HG02885 (cell line): Measurements from ENCODE around the gene EPM2A.

Experiments used
- ATAC-seq: cut with Tn5 transposase; IDR thresholded peaks from one replicate; pipeline ENCODE4 v1.9.1; 2021; ENCODE audit warnings: mild to moderate bottlenecking; ENCODE audit not compliant: unreplicated experiment, poor library complexity

Gene EPM2A

DNA sequence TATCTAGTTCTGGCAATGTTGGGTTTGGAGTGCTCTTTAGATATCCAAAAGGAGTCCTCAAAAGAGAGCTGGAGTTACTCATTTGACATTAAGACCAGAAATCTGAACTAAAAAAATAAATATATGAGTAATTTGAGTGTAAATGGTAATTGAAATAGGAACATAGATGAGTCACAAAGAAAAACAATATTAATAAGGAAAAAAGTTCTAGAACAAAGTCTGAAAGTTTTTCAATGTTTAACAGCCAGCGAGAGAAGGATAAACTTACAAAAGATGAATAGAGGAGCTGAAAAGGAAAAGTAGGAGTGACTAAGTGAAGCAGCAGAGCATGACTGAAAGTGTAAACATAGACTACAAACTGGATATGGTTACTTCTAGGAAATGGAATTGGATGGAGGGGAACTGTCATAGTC lies 46.8 kb downstream of the EPM2A start:
- no peak for ATAC-seq

DNA sequence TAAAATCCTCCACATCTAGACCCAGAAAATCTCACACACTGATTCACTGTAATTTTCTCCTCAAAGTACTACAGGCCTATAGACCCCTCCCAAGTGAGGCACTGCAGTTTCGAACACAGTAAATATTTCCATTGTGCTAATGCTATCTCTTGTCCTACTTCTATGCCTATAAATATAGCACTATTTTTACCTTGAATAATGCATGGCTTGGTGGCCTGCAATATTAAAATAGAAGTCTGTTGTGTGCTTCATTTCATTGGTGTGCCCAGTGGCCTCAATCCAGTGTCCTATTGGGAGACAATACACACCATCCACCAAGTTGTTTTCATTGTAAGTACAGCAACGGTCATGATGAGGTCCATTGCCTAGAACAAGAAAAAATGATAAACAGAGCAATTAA lies 49.4 kb downstream of the EPM2A start:
- ATAC-seq, result no peak

DNA sequence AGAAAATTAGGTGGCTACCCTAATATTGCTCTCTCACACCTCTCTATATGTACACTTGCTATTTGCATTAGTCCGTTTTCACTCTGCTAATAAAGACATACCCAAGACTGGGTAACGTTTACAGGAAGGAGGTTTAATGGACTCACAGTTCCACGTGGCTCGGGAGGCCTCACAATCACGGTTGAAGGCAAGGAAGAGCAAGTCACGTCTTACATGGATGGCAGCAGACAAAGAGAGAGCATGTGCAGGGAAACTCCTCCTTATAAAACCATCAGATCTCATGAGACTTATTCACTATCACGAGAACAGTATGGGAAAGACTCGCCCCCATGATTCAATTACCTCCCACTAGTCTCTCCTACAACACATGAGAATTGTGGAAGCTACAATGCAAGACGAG lies 53.4 kb downstream of the EPM2A start:
- no peak for ATAC-seq

DNA sequence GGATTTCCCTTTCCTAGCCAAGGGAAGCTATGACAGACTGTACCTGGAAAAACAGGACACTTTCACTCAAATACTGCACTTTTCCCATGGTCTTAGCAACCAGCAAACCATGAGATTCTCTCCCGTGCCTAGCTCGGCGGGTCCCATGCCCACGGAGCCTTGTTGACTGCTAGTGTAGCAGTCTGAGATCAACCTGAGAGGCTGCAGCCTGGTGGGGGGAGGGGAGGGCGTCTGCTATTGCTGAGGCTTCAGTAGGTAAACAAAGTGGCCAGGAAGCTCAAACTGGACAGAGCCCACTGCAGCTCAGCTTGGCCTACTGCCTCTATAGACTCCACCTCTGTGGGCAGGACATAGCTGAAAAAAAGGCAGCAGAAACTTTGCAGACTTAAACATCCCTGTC lies 61.8 kb downstream of the EPM2A start:
- no peak for ATAC-seq

DNA sequence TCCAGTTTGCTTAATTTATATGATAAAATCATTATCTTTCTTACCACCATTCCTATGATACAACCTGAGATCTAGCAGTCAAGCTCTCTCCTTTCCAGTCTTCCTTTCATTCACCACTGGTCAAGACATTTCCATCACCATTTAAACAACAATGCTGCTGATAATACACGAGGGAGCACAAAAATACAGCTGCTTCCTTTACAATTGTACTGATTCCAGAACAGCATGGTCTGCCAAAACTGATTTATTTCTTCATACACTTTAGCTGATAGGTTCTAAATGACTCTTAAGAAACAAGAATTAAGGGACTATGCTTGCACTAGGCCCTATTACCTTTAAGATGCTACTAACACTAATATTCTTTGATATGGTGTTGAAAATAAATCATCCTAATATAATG lies 65.0 kb downstream of the EPM2A start:
- no peak for ATAC-seq

GRCh38 chr6:145669627-145670034 lies 65.7 kb downstream of the EPM2A start:
- no peak for ATAC-seq

DNA sequence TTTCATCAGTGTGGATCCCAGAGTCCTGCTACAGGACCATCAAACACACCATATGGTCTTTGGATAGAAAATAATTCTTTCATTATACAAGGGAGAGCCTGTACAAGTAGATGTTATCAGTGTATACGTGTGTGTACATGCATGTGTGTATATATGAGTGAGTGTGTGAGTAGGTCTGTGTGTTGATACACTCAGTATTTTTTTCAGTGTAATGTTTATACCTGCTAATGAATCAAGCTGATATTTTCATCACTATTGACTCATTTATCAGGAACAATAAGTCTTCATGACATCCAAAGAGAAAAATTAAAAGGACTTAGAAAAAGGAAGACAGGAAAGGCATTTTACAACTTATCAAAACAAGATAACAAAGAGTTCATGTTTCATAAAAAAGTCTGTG lies 66.5 kb downstream of the EPM2A start:
- ATAC-seq, result no peak

DNA sequence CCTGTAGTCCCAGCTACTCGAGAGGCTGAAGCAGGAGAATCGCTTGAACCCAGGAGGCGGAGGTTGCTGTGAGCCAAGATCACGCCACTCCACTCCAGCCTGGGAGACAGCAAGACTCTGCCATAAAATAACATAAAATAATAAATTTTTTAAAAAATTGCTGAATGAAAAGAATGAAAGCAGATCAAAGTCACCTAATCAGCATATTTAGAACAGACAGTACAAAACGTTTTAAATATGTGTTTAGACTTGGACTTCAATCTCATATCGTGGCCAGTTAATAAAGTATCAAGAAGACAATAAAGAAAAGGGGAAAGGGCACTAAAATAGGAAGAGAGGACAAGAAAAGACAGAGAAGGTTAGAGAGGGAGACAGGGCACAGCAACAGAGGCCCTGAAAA lies 74.6 kb downstream of the EPM2A start:
- ATAC-seq, result no peak

DNA sequence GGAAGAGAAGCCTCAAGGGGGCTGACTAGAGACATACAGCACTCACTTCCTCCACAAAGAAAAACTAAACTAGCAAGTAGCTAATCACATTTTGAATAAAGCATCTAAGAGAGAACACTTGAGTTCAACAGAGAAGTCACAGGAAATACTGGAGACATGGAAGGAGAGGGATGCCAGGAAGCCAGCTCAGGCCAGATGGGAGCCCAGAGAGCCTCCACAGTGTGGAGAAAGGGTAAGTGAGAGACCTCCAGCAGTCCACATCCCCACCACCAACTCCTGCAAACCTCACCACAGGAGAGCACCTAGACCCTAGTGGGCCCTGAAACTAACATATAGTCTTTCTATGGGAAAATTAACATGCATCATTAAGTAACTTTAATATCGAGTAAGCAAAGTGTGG lies 79.2 kb downstream of the EPM2A start:
- ATAC-seq, result no peak

- ATAC-seq, result no peak
Measured at GRCh38 chr6:145652572-145652971, 82.7 kb downstream of the EPM2A start.

GRCh38 chr6:145651988-145652387 lies 83.3 kb downstream of the EPM2A start:
- ATAC-seq, result no peak

DNA sequence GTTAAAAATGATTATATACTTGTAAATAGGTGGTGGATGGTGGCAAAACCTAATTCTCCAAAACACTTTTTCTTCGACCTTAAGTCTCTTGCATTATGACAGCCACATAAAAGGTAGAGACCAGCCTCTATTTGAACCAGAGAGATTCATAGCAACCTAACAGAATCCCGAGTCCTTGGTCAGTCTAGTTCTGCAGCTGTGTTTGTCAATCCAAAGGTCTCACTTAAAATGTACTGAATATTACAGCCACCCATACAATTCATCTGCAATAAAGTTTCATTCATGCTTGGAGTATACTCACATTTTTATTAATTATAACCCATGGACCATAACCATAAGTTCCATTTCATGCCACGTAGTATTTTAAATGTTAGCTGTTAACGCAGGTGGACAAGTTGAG lies 87.2 kb downstream of the EPM2A start:
- ATAC-seq, result no peak

- no peak for ATAC-seq
Measured at GRCh38 chr6:145647602-145648001, 87.7 kb downstream of the EPM2A start.

DNA sequence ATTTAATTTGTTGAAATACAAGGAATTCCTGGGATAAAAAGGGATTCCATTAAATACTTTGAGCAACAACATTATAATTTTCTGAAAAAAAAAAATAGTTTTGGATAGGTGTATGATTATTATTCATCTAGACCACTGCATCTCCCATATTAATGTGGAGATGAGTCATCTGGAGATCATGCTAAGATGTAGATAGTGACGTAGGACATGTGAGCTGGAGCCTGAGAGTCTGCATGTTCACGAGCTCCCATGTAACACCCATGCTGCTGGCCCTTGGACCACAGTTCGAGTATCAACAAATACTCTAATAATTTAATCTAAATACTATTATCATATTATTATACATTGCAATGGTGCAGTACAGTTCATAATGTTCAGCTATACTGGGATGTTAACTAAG lies 91.6 kb downstream of the EPM2A start:
- ATAC-seq, result no peak

GRCh38 chr6:145633981-145634627 lies 101.2 kb downstream of the EPM2A start:
- peak; percentile 91 for ATAC-seq

- no peak for ATAC-seq
Measured at GRCh38 chr6:145632971-145633370, 102.3 kb downstream of the EPM2A start.

GRCh38 chr6:145631374-145631773 lies 103.9 kb downstream of the EPM2A start:
- ATAC-seq, result no peak

DNA sequence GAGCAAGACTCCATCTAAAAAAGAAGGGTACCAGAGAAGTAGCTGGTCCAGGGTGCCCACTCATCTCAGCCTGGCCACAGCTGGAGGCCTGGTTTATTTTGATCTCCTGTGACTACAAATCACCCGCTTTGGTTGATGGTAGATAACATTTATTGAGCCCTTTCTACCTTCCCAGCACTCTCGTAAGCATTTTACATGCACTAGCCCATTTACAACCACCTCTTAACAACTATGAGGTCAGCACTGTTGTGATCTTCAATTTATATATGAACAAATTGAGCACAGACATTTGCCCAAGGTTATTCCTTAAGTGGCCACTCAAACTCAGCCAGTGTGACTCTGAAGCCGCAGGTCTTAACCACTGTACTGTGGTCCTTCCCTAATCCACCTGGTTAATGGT lies 104.7 kb downstream of the EPM2A start:
- ATAC-seq, result no peak

DNA sequence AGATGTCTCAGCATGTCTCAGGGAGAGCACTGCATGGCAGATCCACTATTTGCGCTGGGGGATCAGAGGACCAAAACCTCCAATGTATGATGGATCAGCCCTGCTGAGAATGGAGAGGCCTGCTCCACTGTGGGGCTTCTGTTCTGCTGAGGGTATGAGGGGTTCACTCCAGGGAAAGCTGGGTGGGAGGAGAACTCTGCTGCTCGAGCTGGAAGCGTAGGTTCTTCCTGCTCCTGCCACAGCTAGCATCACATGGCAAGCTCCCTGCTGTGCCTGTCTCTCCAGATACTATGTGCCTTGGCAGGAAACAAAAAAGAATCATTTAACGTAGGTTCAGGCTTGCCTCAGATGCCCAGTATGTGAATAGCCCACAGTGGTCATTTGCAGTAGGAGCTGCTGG lies 105.8 kb downstream of the EPM2A start:
- ATAC-seq, result no peak

- ATAC-seq, result no peak
Measured at GRCh38 chr6:145627451-145627850, 107.9 kb downstream of the EPM2A start.

DNA sequence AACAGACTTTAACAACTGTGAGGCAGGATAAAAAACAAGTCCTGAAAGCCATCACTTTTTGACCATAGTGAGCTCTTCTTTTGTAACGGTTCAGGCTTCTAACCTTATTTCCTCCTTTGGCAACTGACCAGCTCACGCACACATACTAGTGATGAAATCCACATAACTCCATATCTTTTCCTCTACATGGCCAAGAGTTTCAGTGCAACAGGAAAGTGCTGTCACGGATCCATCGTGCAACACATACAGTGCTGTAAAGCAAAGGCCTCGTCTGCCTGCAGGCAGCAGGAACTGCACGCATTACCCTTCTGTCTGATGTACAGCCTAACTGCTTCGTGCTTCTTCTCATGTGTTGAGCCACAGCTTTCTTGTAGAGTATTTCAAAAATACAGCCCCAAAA lies 108.5 kb downstream of the EPM2A start:
- ATAC-seq, result no peak

- ATAC-seq, result no peak
Measured at GRCh38 chr6:145623231-145623630, 112.1 kb downstream of the EPM2A start.

DNA sequence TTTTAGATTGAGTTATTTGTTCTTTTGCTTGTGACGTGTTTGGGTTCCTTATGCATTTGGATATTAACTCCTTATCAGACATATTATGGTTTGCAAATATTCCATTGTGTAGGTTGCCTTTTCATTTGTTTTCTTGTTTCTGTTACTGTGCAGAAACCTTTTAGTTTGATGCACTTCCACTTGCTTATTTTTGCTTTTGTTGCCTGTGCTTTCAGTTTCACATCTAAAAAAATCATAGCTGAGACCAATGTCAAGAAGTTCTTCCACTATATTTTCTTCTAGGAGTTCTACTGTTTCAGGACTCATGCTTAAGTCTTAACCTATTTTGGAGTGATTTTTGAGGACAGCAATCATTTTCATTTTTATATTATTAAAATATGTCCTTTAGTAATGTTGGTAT lies 113.5 kb downstream of the EPM2A start:
- peak; percentile 60 for ATAC-seq
